Natural killer cell (primary cell): ENCODE results near the gene KLK14. TPM values are rescaled to one million over a fixed set of nuclear protein-coding genes. Genes with fewer than 3 reads are reported as not detected.

ENCODE experiments used
- ATAC-seq, 3 donors: fragments of 150-1000 bp in 2 of 3; fragments of 200-7000 bp in 1 of 3; cut with Tn5 transposase; 1 replicate in 1 of 3; 2 replicates in 2 of 3; pipeline ENCODE4 v1.10.0; 2021; ENCODE audit warnings: mild to moderate bottlenecking in 2 of 3, moderate library complexity in 2 of 3
- DNase-seq, 2 donors: peaks; one replicate each; pipeline versions ENCODE4 v3.0.0 to v3.0.0-alpha.2; 2013 to 2021; ENCODE audit warnings: mixed read lengths in 1 of 2
- H3K27ac ChIP-seq: one replicate; pipeline ENCODE4 v1.5.1; 2013; ENCODE audit warnings: mild to moderate bottlenecking, low read length
- H3K27me3 ChIP-seq: one replicate; pipeline ENCODE4 v1.6.1; 2013; ENCODE audit warnings: low read length; ENCODE audit not compliant: control insufficient read depth, insufficient read depth
- H3K36me3 ChIP-seq: one replicate; pipeline ENCODE4 v1.6.1; 2013; ENCODE audit warnings: low read length; ENCODE audit not compliant: control insufficient read depth, insufficient read depth
- H3K4me1 ChIP-seq: one replicate; pipeline ENCODE4 v1.6.1; 2013; ENCODE audit warnings: low read length; ENCODE audit not compliant: control insufficient read depth, insufficient read depth
- H3K4me3 ChIP-seq: one replicate; pipeline ENCODE4 v1.5.1; 2013; ENCODE audit warnings: low read length
- H3K9me3 ChIP-seq: one replicate; pipeline ENCODE4 v1.6.1; 2013; ENCODE audit warnings: low read length; ENCODE audit not compliant: control insufficient read depth, insufficient read depth
- H3K27ac Mint-ChIP-seq, 2 donors: one replicate each; pipeline ENCODE4 v1.8.0; 2022; ENCODE audit warnings: mild to moderate bottlenecking in 2 of 2, mixed read lengths in 2 of 2, moderate library complexity in 1 of 2
- H3K27me3 Mint-ChIP-seq, 2 donors: one replicate each; pipeline ENCODE4 v1.8.0; 2022; ENCODE audit warnings: low read depth in 2 of 2, mixed read lengths in 2 of 2
- H3K36me3 Mint-ChIP-seq: one replicate; pipeline ENCODE4 v1.8.0; 2022; ENCODE audit warnings: mixed read lengths
- H3K4me1 Mint-ChIP-seq, 2 donors: one replicate each; pipeline ENCODE4 v1.8.0; 2022; ENCODE audit warnings: mixed read lengths in 2 of 2
- H3K4me3 Mint-ChIP-seq: one replicate; pipeline ENCODE4 v1.8.0; 2022; ENCODE audit warnings: mild to moderate bottlenecking, moderate library complexity, mixed read lengths
- H3K9me3 Mint-ChIP-seq, 2 donors: one replicate each; pipeline ENCODE4 v1.8.0; 2022; ENCODE audit warnings: mixed read lengths in 2 of 2
- CTCF ChIP-seq: fragments of 200-600 bp; IDR thresholded peaks from one replicate; pipeline ENCODE4 v1.8.0; 2022; ENCODE audit warnings: antibody characterized with exemption
- WGBS: methylation state at CpG from one replicate; pipeline ENCODE4 v1.1.7; 2013; ENCODE audit warnings: missing lambda C conversion rate; ENCODE audit not compliant: insufficient coverage; 5-methylcytosine and 5-hydroxymethylcytosine counted together
- intact Hi-C: fragments of 100-400 bp; cut with micrococcal nuclease; formaldehyde crosslinking; loops from one replicate; pipeline ENCODE4 v1.14.2; 2022
- total RNA-seq, 4 donors: library from RNA; stranded (reverse); fragments of 120-200 nt in 1 of 4; gene quantifications; one replicate each; pipeline versions ENCODE4 v1.2.3 to v1.2.4, GENCODE V29; 2013 to 2022

The KLK14 gene
- total RNA-seq, 3 donors from 2014 or later (not counting 1 experiment from before 2014, with no cell fraction given), result 0.64 to 1.3 (median 1.1) TPM

- Histone ChIP-seq H3K4me1 (no peaks in the 10 kb centered on the region), H3K36me3 (no peaks in the 10 kb centered on the region), H3K27me3 (no peaks in the 10 kb centered on the region), H3K27ac (no peak overlapping the region), H3K9me3 (no peaks in the 10 kb centered on the region), H3K4me3 (no peak overlapping the region)
- Mint-ChIP-seq H3K9me3 (no peaks in the 10 kb centered on the region), H3K27me3 (peaks cover 12 to 21% of the 10 kb centered on the region in 2 donors), H3K4me3 (no peak overlapping the region), H3K4me1 (no peaks in the 10 kb centered on the region), H3K27ac (no peak overlapping the region), H3K36me3 (no peaks in the 10 kb centered on the region)
- TF ChIP-seq CTCF, result no peak
- DNase-seq, result no peak
- whole genome bisulfite sequencing, result 21% methylated on average over 4 of the region's 4 CpGs
- no peak for ATAC-seq
- intact Hi-C loops, result no loop called here
These were observed 35.7 kb downstream of the KLK14 start for GRCh38 chr19:51047031-51047335.

GRCh38 chr19:51044327-51044726 is 38.4 kb downstream of the KLK14 start:
- intact Hi-C loops, result no loop called here

GRCh38 chr19:51043497-51043896 is 39.2 kb downstream of the KLK14 start:
- intact Hi-C loops, result no loop called here
- Histone ChIP-seq H3K4me1 (no peaks in the 10 kb centered on the region), H3K27ac (no peak overlapping the region), H3K27me3 (no peaks in the 10 kb centered on the region), H3K4me3 (no peak overlapping the region), H3K36me3 (no peaks in the 10 kb centered on the region), H3K9me3 (no peaks in the 10 kb centered on the region)
- Mint-ChIP-seq H3K4me1 (no peaks in the 10 kb centered on the region), H3K36me3 (no peaks in the 10 kb centered on the region), H3K9me3 (no peaks in the 10 kb centered on the region), H3K27ac (no peak overlapping the region), H3K27me3 (peaks cover 12 to 15% of the 10 kb centered on the region in 2 donors), H3K4me3 (no peak overlapping the region)
- no peak for TF ChIP-seq CTCF
- WGBS, result 88% methylated on average over 8 of the region's 9 CpGs
- DNase-seq (no peak), ATAC-seq (no peak)

More at GRCh38 chr19:51044327-51044726, 38.4 kb downstream of the KLK14 start:
- Histone ChIP-seq H3K27ac (no peak overlapping the region), H3K4me1 (no peaks in the 10 kb centered on the region), H3K4me3 (no peak overlapping the region), H3K9me3 (no peaks in the 10 kb centered on the region), H3K27me3 (no peaks in the 10 kb centered on the region), H3K36me3 (no peaks in the 10 kb centered on the region)
- no peaks in the 10 kb centered on the region for H3K36me3 Mint-ChIP-seq
- TF ChIP-seq CTCF, result no peak
- no peak for ATAC-seq
- no peak overlapping the region for H3K4me3 Mint-ChIP-seq
- no peak overlapping the region for H3K27ac Mint-ChIP-seq
- 89% methylated on average over 10 of the region's 11 CpGs for WGBS
- H3K27me3 Mint-ChIP-seq, result peaks cover 12 to 15% of the 10 kb centered on the region in 2 donors
- no peaks in the 10 kb centered on the region for H3K4me1 Mint-ChIP-seq
- no peaks in the 10 kb centered on the region for H3K9me3 Mint-ChIP-seq
- no peak for DNase-seq

GRCh38 chr19:51040151-51040550 is 42.5 kb downstream of the KLK14 start:
- peaks cover 3 to 7% of the 10 kb centered on the region in 2 donors for H3K27me3 Mint-ChIP-seq
- TF ChIP-seq CTCF, result no peak
- H3K27ac ChIP-seq, result no peak overlapping the region
- no peaks in the 10 kb centered on the region for H3K9me3 Mint-ChIP-seq
- WGBS, result 87% methylated on average over 3 of the region's 6 CpGs
- DNase-seq (no peak), ATAC-seq (no peak)
- H3K27ac Mint-ChIP-seq, result no peak overlapping the region
- no peaks in the 10 kb centered on the region for H3K27me3 ChIP-seq
- no peak overlapping the region for H3K4me3 ChIP-seq
- intact Hi-C loops, result no loop called here
- H3K9me3 ChIP-seq, result no peaks in the 10 kb centered on the region
- no peaks in the 10 kb centered on the region for H3K36me3 ChIP-seq
- no peaks in the 10 kb centered on the region for H3K36me3 Mint-ChIP-seq
- H3K4me3 Mint-ChIP-seq, result no peak overlapping the region
- no peaks in the 10 kb centered on the region for H3K4me1 Mint-ChIP-seq
- no peaks in the 10 kb centered on the region for H3K4me1 ChIP-seq
